HG02970 (cell line): ENCODE results near the gene TACC2.

ENCODE experiments used
- ATAC-seq: cut with Tn5 transposase; IDR thresholded peaks from one replicate; pipeline ENCODE4 v1.9.1; 2021; ENCODE audit warnings: mild to moderate bottlenecking, moderate library complexity, moderate number of reproducible peaks; ENCODE audit not compliant: unreplicated experiment, low FRiP score

TACC2 gene

GRCh38 chr10:122237331-122237990 is 248.5 kb downstream of the TACC2 start:
- ATAC-seq: no peak

- no peak for ATAC-seq
Observed at GRCh38 chr10:122239578-122240257, 250.8 kb downstream of the TACC2 start.

GRCh38 chr10:122240401-122240800 is 251.4 kb downstream of the TACC2 start:
- ATAC-seq: no peak

- ATAC-seq: no peak
Observed at GRCh38 chr10:122241836-122242235, 252.9 kb downstream of the TACC2 start.

- ATAC-seq: no peak
Observed at GRCh38 chr10:122243550-122243949, 254.6 kb downstream of the TACC2 start.

GRCh38 chr10:122244001-122244975 is 255.3 kb downstream of the TACC2 start:
- ATAC-seq: no peak

GRCh38 chr10:122245136-122245535 is 256.2 kb downstream of the TACC2 start:
- ATAC-seq: no peak

GRCh38 chr10:122245897-122246296 is 256.9 kb downstream of the TACC2 start:
- no peak for ATAC-seq

DNA sequence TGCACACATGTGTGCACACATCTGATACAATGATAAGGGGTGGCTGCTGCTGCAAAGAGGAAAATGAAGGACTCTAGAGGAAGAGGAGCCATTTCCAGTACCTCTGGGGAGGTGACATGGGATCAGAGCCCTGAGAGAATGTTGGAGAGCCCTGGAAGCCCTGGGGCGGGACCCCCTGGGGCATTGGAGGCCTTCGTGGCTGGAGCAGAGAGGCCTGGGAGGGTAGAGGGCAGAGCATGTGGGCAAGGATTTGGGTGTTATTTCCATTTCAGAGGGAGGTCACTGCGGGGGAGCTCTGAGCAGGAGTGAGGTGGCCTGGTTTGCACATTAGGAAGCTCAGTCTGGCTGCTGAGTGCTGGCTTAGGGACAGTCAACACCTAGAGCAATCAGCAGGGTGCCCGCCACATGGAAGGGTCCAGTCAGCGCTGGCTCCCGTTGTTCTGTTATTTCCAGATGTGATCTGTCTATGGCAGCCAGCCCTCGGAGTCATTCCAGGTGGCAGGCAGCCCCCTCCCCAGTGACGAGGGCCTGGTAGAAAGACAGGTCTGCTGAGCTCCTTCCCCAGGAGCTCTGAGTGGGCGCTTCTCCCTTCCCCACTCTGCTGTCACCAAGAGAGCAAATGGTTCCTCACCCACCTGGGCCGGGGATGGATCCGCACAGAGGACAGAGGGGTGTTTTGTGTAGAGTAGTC is 258.0 kb downstream of the TACC2 start:
- ATAC-seq: no peak

DNA sequence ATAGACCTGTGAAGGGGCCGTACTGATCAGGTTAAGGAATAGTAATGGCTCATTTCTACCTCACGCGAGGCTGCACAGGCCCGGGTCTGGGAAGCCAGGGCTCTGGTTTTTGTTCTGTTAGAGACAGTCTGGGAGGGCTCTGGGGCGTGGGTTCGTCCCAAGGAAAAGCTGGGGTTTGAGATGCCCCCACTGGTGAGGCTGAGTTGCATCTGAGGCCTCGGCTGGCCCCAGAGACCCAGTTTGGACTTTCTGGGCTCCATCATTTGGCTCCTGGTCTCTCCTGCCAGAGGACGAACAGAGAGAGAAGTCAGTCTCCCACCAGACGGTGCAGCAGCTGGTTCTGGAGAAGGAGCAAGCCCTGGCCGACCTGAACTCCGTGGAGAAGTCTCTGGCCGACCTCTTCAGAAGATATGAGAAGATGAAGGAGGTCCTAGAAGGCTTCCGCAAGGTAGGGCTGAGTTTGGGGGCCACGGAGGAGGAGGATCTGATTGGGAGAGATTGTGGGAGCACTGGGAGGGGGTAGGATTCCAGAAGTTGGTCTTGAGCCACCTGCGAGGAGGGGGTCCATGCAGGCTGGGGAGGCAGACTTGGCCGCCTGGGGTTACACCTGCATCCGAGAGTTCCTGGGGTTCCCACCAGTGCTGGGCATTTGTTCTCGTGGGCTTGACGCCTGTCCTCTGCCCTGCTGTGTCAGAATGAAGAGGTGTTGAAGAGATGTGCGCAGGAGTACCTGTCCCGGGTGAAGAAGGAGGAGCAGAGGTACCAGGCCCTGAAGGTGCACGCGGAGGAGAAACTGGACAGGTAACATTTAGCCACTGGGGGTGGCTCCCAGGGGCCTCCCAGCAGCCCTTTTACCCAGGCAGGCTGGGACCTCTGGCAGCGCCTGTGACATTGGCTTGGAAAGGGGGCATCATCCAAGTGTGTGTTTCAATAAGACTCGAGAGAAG is 259.7 kb downstream of the TACC2 start:
- ATAC-seq: no peak

GRCh38 chr10:122249303-122249850 is 260.4 kb downstream of the TACC2 start:
- no peak for ATAC-seq

DNA sequence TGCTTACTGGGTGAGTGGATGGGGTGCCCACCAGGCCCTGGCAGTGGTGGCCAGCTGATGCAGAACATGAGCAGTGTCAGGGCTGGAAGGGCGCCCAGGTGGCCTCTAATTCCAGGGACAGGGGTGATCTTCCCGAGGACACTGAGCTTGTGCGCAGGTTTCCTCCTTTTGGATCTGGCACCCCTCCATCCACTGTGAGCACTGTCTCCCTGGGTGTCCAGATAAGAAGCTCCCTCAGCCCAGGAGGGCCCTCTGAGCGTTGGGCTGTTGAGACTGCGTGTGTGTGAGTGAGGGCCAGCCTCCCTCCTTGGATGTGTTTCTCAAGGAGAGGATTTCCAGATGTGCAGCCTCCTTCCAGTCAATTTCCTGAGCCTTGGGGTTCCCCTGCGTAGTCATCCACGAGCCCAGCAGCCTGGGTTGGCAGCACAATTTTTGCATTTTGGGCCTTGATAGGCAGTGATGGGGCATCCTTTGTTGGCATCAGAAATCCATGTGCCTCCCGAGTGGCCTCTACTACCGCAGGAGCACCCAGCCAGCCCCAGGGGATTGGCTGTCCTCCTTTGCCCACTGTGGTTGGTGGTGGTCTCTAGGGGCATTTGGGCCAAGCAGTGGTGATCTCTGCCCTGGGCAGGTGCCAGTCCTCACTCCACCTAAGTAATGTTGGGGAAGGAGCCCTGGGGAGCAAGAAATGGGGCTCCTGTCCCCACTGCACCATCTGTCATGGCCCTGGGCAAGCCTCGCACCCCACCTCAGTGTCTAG is 261.2 kb downstream of the TACC2 start:
- ATAC-seq: no peak

DNA sequence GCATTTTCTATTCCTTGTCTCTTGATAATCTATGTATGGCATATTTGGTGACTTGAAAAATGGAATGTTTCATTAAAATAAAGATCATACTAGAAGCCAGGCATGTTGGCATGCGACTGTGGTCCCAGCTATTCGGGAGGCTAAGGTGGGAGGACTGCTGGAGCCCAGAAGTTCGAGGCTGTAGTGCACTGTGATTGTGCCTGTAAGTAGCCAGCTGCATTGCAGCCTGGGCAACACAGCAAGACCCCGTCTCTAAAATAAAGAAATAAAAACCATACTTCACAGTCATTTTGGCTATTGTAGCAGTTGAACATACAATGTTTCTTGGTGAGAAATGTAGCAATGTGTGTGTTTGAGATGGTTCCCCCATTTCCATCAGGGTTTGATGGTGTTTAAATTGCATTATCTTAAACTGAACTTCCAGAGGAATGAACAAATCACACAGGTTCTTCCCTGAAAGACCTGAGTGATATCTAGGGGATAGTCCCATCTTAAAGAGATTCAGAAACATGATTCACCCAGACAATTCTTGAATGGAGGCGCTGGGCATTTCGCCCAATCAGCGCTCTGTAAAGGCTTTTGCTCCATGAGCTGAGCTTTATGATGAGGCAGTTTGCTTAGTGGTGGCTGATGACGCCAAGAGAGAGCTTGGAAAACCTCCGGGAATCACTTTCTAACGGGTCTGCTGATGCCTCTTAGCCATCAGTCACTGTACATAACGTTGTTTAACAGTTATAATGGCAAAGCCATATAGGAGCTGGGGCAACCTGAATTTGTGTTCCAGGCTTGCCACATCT is 262.7 kb downstream of the TACC2 start:
- no peak for ATAC-seq

DNA sequence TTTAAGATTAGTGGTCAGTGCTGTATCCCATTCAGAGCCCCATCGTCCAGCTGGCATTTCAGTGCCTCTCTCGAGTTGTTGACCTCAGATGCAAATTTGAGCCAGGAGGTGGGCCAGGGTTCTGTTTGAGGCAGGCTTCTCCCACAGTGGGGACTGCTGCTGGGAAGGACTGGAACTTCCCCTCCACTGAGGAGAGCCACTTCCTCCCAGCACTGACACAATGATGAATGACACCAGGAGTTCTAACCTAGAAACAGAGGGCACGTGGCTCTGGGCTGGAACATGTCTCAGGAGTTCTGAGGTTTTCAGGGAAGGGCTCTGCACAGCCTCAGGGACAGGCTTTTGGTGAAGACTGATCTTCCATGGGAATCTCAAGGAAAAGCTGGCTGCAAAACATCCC is 263.8 kb downstream of the TACC2 start:
- no peak for ATAC-seq

DNA sequence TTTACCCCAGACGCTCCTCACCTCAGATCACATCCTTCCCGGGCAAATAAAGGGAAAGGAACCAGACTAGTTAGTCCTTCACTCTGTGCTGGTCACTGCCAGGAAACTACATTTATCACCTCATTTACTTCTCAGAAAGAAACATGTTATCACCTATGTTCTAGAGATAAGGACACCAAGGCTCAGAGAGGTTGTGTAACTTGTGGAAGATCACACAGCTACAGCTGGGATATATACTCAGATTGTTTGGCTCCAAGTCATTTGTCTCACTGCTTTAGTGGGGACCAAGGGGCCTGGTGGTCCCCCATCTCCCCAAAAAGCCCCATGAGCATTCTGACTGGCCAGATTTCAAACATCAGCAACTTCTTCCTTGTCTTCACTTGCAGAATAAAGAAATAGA is 264.6 kb downstream of the TACC2 start:
- no peak for ATAC-seq

GRCh38 chr10:122254831-122255230 is 265.9 kb downstream of the TACC2 start:
- no peak for ATAC-seq

GRCh38 chr10:122255509-122256301 is 266.7 kb downstream of the TACC2 start:
- no peak for ATAC-seq
